SKM-1 (cell line): Measurements from ENCODE around the gene AKR7A3.
"Not testable (repeated sequence)": the region's sequence is repeated elsewhere in the genome, so short reads cannot be mapped to it uniquely, and the experiment has no call there.

Experiments
- DNase-seq: peaks from one replicate; lab custom pipeline; 2025; ENCODE audit not compliant: unreplicated experiment; lab: John Stamatoyannopoulos, UW

Gene AKR7A3

GRCh38 chr1:19256301-19256700, 32.3 kb downstream of the AKR7A3 start:
- not testable (repeated sequence) for DNase-seq

- no peak for DNase-seq
Measured at GRCh38 chr1:19255288-19255687, 33.3 kb downstream of the AKR7A3 start.

GRCh38 chr1:19254416-19254815, 34.2 kb downstream of the AKR7A3 start:
- no peak for DNase-seq

- peak; percentile 89 for DNase-seq
Measured at GRCh38 chr1:19251305-19252196, 37.0 kb downstream of the AKR7A3 start, which contains the start of the genes EMC1 and MRTO4. TSS of gene EMC1 (minus strand) at chr1:19251524. CDS start at chr1:19251509, 15 bp downstream. TSS of gene MRTO4 (plus strand) at chr1:19251805. CDS start at chr1:19251836, 31 bp downstream.

GRCh38 chr1:19250629-19251304, 37.8 kb downstream of the AKR7A3 start:
- DNase-seq, result no peak

GRCh38 chr1:19240673-19241538, 47.7 kb downstream of the AKR7A3 start:
- DNase-seq, result peak; percentile 57

- DNase-seq, result no peak
Measured at GRCh38 chr1:19239876-19240275, 48.7 kb downstream of the AKR7A3 start.

- DNase-seq, result no peak
Measured at GRCh38 chr1:19234224-19234623, 54.3 kb downstream of the AKR7A3 start.
